Fibroblast of skin of right quadriceps (primary cell): ENCODE measurements around the gene BTBD18.
A peak's percentile ranks its signal among the peaks of the same experiment; 100 is the strongest.

Source experiments
- DNase-seq: peaks from one replicate; pipeline ENCODE4 v3.0.0-alpha.2; 2013

Gene BTBD18

DNA sequence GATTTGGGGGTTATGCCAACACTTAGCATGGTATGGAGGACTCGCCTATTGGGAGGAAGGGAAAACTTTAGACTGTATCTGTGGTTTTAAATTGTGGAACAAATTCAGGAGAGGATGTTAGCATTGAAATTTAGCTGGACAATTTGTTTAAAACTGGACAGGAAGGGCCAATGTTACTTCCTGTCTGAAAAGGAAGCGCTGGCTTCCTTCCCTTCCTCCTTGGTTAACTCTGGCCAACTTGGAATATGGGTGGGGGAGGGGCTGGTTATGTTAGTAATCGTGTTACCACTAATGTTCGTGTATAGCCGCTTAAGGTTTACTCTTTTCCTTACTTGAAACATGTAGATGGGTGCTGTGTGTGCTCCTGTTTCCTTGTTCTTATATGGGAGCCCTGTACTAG lies 23.9 kb upstream of the BTBD18 start:
- no peak for DNase-seq

GRCh38 chr11:57773026-57773598 lies 21.5 kb upstream of the BTBD18 start:
- no peak for DNase-seq

DNA sequence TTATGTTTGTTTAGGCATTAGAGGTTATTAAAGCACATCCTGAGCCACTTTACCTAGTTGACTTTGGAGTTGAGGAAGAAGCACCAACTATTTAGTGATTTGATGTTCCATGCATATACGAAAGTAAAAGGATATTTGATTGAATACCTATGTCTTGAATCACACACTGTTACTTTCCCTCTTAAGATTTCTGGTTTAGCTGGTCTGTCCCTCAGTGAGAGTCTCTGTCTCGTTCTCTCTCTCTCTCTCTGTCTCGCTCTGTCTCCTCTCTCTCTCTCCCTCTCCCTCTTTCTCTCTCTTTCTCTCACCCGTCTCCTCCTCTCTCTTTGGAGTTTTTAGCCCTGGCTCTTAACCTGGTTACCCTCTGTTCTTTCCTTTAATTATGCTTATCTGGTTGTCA lies 20.9 kb upstream of the BTBD18 start:
- DNase-seq, result no peak

DNA sequence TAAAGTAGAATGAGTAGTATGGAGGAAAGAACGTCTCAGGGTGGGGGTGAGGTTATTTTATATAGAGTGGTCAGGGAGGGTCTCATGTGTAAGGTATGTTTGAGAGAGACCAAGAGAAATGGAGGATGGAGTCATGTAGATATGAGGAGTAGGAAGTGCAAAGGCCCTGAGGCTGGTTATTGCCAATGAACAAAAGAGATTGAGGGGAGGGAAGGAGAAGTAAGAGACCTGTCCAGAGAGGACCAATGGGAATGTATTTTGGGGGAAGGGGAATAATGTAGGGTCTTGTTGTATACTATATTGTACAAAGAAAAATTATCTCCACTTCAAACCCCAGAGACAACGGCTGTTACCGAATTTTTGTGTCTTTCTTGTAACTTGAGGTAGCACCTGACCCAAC lies 19.7 kb upstream of the BTBD18 start:
- DNase-seq, result no peak

- no peak for DNase-seq
Measured at GRCh38 chr11:57770793-57771192, 19.2 kb upstream of the BTBD18 start.

- DNase-seq, result no peak
Measured at GRCh38 chr11:57764972-57765371, 13.4 kb upstream of the BTBD18 start.

GRCh38 chr11:57764566-57764965 lies 12.9 kb upstream of the BTBD18 start:
- no peak for DNase-seq

DNA sequence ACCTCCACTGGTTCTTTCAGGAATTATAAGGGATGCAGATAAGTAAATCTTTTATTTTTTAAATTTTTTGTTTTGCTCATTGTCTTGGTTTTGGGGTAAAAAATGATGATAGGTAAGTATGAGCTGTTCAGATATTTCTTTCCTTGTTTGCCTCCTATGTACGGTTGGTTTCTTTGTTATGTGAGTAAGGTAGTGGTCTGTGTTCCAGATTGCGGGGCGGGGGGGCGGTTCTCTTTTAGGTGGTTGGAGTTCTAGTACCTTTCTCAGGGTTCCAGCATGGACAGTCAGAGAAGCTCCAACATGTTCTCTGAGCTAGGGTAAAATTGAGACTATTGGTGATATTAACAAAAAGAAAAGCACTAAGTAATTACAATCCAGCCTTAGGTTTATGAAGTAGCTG lies 12.4 kb upstream of the BTBD18 start:
- DNase-seq, result no peak

- peak; percentile 48 for DNase-seq
Measured at GRCh38 chr11:57763568-57763967, 11.9 kb upstream of the BTBD18 start.

GRCh38 chr11:57762235-57762861 lies 10.7 kb upstream of the BTBD18 start:
- DNase-seq, result no peak

DNA sequence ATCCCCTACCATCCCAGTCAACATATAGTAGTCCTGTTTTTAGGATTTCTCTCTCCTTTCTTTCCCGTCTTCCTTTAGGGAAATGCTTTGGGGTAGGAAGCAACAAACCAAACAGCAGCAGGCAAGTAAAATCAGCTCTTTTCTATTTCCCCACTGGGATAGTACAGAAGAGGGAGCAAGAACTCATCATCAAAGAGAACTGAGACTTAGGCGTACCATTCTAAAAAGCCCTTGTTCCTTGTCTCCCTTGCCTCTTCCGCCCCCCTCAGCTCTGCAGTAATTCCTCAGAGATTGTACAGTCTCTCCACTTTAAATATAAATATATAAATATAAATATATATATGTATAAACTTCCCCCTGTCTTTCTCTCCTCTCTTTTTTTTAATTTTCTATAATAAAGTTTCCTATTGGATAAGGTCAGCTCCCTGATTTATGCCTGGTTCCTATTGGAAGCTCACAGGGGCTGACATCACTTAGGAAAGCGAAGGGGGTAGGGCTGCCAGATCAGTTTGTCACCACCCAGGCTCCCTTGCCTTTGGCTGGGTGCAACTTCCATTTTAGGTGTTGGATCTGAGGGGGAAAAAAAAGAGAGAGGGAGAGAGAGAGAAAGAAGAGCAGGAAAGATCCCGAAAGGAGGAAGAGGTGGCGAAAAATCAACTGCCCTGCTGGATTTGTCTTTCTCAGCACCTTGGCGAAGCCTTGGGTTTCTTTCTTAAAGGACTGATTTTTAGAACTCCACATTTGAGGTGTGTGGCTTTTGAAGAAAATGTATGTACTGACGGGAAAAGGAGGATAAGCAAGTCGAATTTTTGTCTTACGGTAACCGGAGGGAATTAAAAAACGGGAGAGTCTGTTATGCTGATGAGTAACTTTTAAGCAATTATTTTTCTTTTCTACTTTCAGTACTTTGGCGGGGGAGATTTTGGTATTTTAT lies 9.9 kb upstream of the BTBD18 start, which contains the start of gene CTNND1:
Gene CTNND1, plus strand, starts transcription at position 502 of the 934 bp plus-strand sequence. CDS start 29,677 bp downstream, outside the sequence.
- DNase-seq, result peak; percentile 98

DNA sequence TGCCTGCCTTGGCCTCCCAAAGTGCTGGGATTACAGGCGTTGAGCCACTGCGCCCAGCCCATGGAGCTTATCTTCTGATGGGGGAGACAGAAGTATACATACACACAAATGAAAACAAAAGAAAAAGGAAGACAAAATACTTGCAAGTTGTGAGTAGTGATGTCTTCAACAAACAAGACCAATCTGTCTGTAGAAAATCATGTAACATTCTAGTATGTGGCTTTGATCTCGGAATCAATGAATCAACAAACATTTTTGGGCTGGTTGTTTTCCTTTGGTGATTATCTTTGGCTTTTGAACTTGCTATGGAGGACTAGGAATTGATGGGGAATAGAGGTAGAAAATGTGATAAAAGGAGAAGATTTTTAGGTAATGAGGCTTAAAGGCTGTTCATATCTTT lies 6.6 kb upstream of the BTBD18 start:
- DNase-seq, result no peak

- DNase-seq, result no peak
Measured at GRCh38 chr11:57752954-57753353, 1.3 kb upstream of the BTBD18 start.

- DNase-seq, result no peak
Measured at GRCh38 chr11:57751176-57751575, 443 bp downstream of the BTBD18 start.

GRCh38 chr11:57746920-57747319 lies 4.7 kb downstream of the BTBD18 start:
- DNase-seq, result no peak

GRCh38 chr11:57745206-57745605 lies 6.4 kb downstream of the BTBD18 start:
- DNase-seq, result no peak

DNA sequence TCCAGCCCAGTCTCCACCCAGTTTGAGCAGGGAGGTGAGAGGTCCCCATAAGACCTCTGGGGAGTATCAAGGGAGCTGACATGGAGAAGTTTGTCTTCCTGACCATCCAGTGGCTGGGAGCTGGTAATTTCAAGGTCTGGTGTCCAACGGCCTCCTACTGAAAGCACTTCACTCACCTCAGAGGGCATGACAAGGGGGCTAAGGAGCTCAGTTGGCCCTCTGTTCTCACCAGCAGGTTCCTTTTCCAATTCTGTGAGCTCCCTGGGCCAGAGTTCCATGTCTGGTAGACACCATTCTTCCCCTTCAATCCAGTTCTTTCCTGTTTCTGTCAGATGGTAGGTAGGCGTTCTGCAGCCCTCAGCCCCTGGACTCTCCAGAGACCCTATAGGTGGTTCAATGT lies 7.3 kb downstream of the BTBD18 start:
- DNase-seq, result no peak

DNA sequence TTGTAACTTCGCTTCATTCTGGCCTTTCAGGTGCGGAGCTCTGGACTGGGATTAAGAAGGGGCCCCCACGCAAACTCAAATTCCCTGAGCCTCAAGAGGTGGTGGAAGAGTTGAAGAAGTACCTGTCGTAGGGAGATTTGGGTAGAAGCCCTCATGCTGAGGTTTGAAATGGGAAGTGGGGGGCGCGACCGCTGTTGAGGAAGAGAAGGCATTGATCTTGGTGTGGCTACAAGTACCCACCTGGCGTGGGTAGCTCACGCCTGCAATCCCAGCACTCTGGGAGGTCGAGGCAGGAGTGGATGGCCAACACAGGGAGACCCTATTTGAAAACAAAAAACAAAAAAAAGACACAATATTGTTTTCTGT lies 9.5 kb downstream of the BTBD18 start:
- DNase-seq, result no peak

GRCh38 chr11:57741132-57742086 lies 10.2 kb downstream of the BTBD18 start, which contains the start of gene SELENOH:
Gene SELENOH, plus strand, starts transcription at chr11:57741491. Its CDS starts 105 bp downstream, at chr11:57741596.
- peak; percentile 97 for DNase-seq

GRCh38 chr11:57735619-57736298 lies 15.9 kb downstream of the BTBD18 start:
- DNase-seq, result no peak

DNA sequence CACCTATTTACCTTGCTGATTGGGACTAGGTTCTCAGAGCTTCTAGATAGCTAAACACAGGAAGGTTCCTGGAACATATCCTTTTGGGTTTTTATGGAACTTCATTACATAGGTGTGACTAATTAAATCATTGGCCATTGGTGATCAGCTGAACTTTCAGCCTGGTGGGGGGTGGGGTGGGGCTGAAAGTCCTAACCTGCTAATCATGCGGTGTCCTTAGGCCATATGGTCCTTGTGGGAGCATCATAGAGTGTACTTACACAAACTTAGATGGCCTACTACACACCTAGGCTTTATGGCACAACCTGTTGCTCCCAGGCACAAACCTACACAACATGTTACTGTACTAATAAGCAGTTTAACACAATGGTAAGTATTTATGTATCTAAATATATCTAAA lies 19.0 kb downstream of the BTBD18 start:
- DNase-seq, result no peak

GRCh38 chr11:57729479-57729878 lies 22.1 kb downstream of the BTBD18 start:
- DNase-seq, result no peak
